Neural crest cell (in vitro differentiated cells): ENCODE results near the gene MACROD1. TPM values are rescaled to one million over a fixed set of nuclear protein-coding genes. Genes with fewer than 3 reads are reported as not detected.

Source experiments
- DNase-seq: peaks from one replicate; pipeline ENCODE4 v3.0.0; 2021; ENCODE audit warnings: low read depth, mixed read lengths, low spot score
- H3K27ac Mint-ChIP-seq: one replicate; pipeline ENCODE4 v1.8.0; 2021; ENCODE audit warnings: mild to moderate bottlenecking, mixed read lengths; ENCODE audit not compliant: unreplicated experiment
- H3K27me3 Mint-ChIP-seq: 2 replicates; pipeline ENCODE4 v1.8.0; 2021; ENCODE audit warnings: low read depth, mild to moderate bottlenecking, mixed read lengths
- H3K36me3 Mint-ChIP-seq: 2 replicates; pipeline ENCODE4 v1.8.0; 2021; ENCODE audit warnings: low read depth, mild to moderate bottlenecking, mixed read lengths
- H3K4me1 Mint-ChIP-seq: 2 replicates; pipeline ENCODE4 v1.8.0; 2021; ENCODE audit warnings: mixed read lengths
- H3K4me3 Mint-ChIP-seq: one replicate; pipeline ENCODE4 v1.8.0; 2021; ENCODE audit warnings: mild to moderate bottlenecking, mixed read lengths
- H3K9me3 Mint-ChIP-seq: 2 replicates; pipeline ENCODE4 v1.8.0; 2021; ENCODE audit warnings: mixed read lengths
- CTCF ChIP-seq: fragments of 200-600 bp; sonication (generic); conservative IDR thresholded peaks from 2 replicates; pipeline ENCODE4 v1.5.0; 2021; ENCODE audit warnings: antibody characterized with exemption, mild to moderate bottlenecking
- total RNA-seq: library from RNA; stranded (reverse); gene quantifications from 2 replicates; pipeline ENCODE4 v1.2.1, GENCODE V29; 2021

The MACROD1 gene
- total RNA-seq, 1 donor from 2014 or later, result 26.1 TPM

GRCh38 chr11:64072403-64072802 lies 93.5 kb downstream of the MACROD1 start:
- DNase-seq, result no peak
- H3K4me3 Mint-ChIP-seq, result no peak overlapping the region
- no peak overlapping the region for H3K27ac Mint-ChIP-seq
- no peaks in the 10 kb centered on the region for H3K36me3 Mint-ChIP-seq
- H3K4me1 Mint-ChIP-seq, result peaks cover 27% of the 10 kb centered on the region
- no peaks in the 10 kb centered on the region for H3K9me3 Mint-ChIP-seq
- TF ChIP-seq CTCF, result no peak
- no peaks in the 10 kb centered on the region for H3K27me3 Mint-ChIP-seq

- Mint-ChIP-seq H3K36me3 (no peaks in the 10 kb centered on the region), H3K4me1 (peaks cover 27% of the 10 kb centered on the region), H3K9me3 (no peaks in the 10 kb centered on the region), H3K27ac (no peak overlapping the region), H3K27me3 (no peaks in the 10 kb centered on the region), H3K4me3 (peak overlapping the region; percentile 31)
- no peak for TF ChIP-seq CTCF
- DNase-seq, result no peak
Measured at GRCh38 chr11:64071849-64072248, 94.1 kb downstream of the MACROD1 start.

DNA sequence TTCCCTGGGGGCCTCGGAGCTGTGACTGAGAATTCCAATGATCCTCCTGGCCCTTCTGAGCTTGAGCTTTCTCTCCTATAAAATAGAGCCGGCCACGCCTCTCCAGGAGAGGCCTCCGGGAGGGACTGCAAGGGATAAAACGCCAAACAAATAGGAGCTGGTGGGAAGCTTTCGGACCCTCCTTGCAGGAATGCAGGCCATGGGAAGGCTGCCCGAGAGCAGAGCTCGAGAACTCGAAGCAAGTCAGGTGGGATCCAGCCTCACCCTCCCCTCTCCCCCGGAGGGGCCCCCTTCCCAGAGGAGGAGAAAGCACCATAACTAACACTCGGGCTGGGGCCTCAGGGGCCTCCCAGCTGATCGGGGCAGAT lies 95.6 kb downstream of the MACROD1 start:
- Mint-ChIP-seq H3K36me3 (no peaks in the 10 kb centered on the region), H3K27ac (no peak overlapping the region), H3K9me3 (no peaks in the 10 kb centered on the region), H3K27me3 (no peaks in the 10 kb centered on the region), H3K4me3 (no peak overlapping the region), H3K4me1 (peaks cover 30% of the 10 kb centered on the region)
- TF ChIP-seq CTCF, result no peak
- no peak for DNase-seq

- Mint-ChIP-seq H3K4me3 (no peak overlapping the region), H3K36me3 (no peaks in the 10 kb centered on the region), H3K4me1 (peaks cover 30% of the 10 kb centered on the region), H3K9me3 (no peaks in the 10 kb centered on the region), H3K27me3 (no peaks in the 10 kb centered on the region), H3K27ac (no peak overlapping the region)
- TF ChIP-seq CTCF, result no peak
- no peak for DNase-seq
Measured at GRCh38 chr11:64069401-64070313, 96.3 kb downstream of the MACROD1 start.

DNA sequence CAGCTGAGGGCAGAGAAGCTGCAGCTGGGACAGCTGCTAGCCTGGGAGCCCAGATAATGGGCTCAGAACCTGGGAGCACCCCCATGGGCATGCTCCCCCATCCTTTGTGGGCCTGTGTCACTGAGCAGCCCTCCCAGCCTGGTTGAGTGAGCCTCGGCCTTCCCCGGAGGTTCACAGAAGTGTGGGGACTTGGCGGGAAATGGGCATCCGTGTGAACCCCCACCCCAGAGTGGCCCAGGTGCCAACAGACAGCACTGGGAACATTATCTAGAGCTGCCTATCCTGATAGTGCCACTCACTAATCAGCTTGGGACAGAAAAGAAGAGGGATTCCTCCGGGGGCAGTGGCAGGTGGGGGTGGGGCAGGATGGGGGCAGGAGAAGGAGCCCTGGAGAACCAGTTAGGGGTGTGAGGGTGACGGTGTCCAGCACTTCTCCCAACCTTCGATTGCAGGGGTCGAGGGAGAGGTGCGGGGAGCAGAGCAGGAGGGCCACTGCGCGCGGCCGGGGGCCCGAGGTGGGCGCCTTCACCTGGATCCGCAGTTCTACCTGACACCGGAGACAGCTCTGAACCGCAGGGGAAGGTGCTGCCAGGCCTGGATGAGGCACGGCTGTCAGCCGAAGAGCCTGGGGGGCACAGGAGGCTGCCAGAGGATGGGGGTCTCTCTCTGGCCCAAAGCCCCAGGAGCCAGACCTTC lies 97.1 kb downstream of the MACROD1 start:
- peaks cover 3% of the 10 kb centered on the region for H3K27me3 Mint-ChIP-seq
- no peak overlapping the region for H3K4me3 Mint-ChIP-seq
- H3K27ac Mint-ChIP-seq, result no peak overlapping the region
- no peaks in the 10 kb centered on the region for H3K36me3 Mint-ChIP-seq
- H3K4me1 Mint-ChIP-seq, result peaks cover 34% of the 10 kb centered on the region
- no peak for TF ChIP-seq CTCF
- H3K9me3 Mint-ChIP-seq, result no peaks in the 10 kb centered on the region
- DNase-seq, result no peak
